ENCODE data around the gene DNASE1L2.

The DNASE1L2 gene, protein sequence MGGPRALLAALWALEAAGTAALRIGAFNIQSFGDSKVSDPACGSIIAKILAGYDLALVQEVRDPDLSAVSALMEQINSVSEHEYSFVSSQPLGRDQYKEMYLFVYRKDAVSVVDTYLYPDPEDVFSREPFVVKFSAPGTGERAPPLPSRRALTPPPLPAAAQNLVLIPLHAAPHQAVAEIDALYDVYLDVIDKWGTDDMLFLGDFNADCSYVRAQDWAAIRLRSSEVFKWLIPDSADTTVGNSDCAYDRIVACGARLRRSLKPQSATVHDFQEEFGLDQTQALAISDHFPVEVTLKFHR

DNA sequence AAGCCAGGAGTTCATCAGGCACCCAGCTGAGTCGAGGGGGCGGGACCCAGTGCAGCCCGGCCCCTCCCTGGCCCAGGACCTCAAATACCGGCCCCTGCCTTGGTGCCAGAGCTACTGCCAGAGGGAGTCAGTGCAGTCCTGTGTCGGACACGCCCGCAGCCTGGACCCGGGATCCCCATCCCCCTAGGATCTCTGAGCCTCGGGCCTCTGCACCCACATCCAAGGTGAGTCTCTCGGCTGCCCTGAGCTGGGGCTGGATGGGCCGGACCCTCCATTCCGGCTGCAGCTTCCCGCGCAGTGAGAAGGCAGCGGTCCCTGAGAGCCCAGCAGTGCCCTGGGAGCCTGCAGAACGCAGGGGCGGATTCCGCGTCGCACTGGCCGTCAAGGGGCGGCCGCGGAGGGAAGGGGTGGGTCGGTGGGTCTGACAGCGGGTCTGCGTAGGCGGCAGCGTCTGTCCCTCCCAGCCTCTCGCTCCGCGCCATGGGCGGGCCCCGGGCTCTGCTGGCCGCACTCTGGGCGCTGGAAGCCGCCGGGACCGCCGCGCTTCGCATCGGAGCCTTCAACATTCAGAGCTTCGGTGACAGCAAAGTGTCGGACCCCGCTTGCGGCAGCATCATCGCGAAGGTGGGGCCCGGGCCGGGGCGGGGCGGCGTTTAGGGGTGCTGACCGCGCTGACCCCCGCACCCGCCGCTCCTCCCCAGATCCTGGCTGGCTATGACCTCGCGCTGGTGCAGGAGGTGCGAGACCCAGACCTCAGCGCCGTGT lies at the start of gene DNASE1L2:
Gene DNASE1L2 (plus strand): TSS at position 108 of the 765 bp plus-strand sequence. CDS start 373 bp downstream, at position 481.
- DNase-seq (ENCODE audit: low read depth) = no peak

DNA sequence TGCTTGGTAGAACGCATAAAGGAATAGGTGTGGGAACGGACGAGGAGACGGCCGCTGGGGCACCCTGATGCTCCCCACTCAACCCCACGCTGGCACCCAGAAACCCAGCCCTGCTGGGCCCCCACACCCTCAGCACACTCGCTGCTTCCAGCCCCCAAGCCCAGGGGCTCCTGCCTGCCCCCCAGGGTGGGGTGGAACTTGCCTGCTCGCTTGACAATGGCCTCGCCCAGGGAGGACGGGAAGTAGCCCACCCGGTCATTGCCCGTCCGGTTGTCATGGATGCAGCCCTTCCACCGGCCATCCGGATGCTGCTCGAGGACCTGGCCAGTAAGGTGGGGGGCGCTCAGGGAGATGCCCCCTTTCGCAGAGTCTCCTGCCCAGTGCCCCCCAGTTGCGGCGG lies 49.7 kb upstream of the DNASE1L2 start:
- DNase-seq (ENCODE audit: low read depth) = no peak

- no peak for DNase-seq (ENCODE audit: low read depth)
Measured at GRCh38 chr16:2187212-2187611, 49.0 kb upstream of the DNASE1L2 start.

DNA sequence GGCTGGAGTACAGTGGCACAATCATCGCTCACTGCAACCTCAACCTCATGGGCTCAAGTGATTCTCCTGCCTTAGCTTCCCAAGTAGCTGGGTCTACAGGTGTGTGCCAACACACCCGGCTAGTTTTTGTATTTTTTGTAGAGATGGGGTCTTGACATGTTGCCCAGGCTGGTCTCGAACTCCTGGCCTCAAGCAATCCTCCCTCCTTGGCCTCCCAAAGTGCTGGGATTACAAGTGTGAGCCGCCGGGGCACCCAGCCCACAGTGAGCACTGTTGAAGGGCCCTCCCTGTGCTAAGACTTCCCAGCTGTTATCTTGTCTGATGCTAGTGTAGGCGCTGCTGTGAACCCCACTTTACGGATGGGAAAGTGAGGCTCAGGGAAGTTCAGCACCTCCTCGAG lies 47.8 kb upstream of the DNASE1L2 start:
- no peak for DNase-seq (ENCODE audit: low read depth)

DNA sequence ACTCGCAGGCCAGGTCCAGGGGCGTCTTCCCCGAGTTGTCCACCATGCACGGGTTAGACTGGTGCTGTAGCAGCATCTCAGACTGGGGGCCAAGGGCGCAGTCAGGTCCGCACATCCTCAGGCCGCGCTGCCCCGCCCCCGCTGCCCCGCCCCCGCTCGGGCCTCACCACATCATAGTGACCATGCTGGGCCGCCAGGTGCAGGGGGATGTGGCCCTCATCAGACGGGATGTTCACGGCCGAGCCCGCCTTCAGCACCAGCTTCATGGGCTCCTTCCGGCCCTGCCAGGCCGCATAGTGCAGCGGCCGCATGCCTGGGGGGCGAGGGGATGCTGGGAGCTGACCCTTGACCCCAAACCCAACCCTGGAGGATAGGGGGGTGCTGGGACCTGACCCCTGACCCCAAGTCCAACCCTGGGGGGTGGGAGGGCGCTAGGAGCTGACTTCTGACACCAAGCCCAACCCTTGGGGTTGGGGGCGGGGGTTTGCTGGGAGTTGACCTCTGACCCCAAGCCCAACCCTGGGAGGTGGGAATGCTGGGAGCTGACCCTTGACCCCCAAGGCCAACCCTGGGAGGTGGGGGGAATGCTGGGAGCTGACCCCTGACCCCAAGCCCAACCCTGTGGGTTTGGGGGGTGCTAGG lies 46.9 kb upstream of the DNASE1L2 start:
- DNase-seq (ENCODE audit: low read depth) = no peak

DNA sequence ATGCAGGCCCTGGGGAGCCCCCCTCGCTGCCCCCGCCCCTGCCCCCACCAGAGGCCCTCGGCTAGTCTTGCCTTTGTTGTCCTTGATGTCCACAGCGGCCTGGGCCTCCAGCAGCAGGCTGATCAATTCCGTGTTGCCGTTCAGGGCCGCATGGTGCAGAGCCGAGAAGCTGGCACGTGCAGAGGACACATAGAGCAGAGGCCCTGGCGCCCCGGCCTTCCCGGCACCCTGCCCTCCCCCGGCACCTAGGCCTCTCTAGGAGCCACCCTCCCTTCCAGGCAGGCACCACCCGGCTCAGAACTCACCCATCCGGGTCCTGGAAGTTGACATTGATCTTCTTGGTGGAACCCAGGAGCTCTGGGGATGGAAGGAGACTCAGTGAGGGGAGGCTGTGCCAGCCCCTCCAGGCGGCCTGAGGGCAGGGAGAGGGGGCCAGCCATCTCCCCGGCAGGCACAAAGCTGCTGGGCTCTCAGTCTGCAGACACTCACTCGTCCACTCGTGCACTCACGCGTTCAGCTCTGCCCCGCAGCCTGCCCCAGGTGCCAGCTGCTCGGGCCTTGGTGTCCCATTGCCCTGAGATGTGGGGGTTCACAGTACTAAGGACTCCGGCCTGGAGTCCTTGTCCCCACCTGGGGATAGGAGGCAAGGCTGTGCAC lies 46.1 kb upstream of the DNASE1L2 start:
- no peak for DNase-seq (ENCODE audit: low read depth)

DNA sequence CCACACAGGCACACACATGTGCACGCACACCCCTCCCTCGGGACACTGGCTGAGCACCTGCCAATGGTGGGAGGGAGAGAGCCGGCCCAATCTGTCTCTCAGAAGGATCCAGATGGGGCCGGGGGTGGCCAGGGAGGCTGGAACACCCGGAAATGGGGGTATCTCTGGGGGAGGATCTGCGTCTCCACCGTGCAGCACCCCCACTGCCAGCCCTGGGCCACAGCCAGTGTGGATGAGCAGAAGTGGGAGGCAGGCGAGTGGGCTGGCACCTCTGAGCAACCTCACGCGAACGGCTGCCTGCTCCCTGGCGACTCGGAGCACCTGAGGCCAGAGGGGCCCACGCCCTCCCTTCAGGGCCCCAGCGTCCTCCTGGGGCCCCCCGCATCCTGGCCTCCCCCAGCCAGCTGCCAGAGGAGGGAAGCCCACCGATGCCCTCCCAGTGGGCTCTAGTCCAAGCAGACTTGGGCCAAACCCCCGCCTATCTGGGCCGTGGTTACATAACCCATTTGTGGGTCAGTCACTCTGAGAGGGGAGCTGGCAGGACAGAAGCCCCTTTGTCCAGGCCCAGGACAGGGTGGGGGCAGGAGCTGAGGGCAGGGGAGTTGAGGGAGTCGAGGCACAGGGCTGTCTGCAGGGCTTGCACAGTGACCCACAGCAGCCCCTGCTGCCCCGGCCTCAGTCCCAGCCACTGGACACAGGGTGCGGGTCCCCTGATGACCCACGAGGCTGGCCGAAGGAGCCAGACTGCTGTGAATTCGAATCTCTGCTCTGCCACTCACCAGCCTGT lies 45.4 kb upstream of the DNASE1L2 start:
- no peak for DNase-seq (ENCODE audit: low read depth)

DNA sequence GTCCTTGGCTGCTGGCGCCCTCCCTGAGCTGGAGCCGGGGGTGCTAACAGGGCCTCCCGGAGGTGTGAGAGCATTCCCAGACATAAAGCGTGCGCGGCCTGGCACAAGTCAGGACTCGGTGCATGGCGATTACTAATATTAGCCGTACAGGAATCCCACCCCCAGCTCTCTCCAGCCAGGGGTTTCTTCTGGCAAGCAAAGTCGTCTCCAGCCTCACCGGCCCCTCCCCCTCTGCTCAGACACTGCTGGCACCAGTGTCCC lies 44.9 kb upstream of the DNASE1L2 start:
- no peak for DNase-seq (ENCODE audit: low read depth)

- no peak for DNase-seq (ENCODE audit: low read depth)
Measured at GRCh38 chr16:2194166-2194834, 41.9 kb upstream of the DNASE1L2 start.

DNA sequence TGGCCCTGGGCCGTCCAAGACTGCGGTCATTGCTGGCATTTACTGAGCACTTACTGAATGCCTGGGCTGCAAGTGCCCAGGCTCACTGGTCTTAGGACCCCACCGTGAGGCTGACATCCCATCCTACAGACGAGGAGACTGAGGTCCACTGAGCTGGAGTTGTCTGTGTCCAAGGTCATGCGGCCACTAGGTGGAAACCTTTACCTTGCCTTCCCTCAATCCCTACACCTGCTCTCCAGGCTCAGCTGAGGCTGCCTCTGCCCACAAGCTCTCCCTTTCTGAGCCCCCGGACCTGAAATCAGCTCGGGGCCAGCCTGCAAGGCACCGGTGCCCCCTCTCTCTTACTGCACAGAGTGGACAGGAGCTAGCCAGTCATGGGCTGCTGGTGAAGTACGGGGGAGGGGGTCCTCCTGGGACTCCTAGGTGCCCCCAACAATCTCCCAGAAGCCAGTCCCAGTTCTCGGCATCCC lies 41.4 kb upstream of the DNASE1L2 start:
- DNase-seq (ENCODE audit: low read depth) = no peak

DNA sequence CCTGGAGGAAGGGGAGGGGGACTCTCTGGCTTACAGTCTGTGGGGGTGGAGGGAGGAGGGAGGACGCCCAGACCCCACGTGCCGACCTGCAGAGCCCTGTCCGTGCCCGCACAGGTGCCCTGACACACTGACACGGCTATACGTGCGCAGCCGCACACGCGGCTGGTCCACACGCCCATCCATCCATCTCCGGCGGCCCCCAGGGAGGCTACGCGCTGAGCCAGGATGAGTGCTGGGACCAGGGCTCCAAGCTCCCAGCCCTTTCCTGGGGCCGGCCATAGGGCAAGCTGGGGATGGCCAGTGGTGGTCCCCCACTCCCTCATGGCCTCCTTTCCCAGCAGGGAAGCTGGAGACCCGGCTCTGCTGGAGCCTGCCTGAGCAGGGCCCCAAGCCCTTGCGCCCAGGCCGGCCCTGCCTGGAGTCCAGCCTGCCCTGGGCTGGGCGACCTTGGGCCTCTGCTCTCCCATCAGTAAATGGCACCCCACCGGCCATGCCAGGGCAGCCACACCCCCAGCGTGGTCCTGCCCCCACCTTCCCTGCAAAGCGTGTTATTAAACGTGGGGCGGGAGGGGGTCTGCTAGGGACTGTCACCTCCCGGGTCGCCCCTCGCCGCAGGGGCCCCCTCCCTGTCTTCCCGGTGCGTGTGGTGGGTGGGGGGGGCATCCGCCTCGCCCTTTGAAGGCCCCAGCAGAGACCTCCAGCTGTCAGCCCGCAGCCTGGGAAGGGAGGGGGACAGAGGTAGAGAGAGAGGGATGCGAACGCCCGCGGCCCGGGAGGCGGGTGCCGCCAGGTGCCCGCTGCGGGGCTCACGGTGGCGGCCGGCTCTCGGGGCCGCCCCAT lies 40.7 kb upstream of the DNASE1L2 start:
- DNase-seq (ENCODE audit: low read depth) = no peak

DNA sequence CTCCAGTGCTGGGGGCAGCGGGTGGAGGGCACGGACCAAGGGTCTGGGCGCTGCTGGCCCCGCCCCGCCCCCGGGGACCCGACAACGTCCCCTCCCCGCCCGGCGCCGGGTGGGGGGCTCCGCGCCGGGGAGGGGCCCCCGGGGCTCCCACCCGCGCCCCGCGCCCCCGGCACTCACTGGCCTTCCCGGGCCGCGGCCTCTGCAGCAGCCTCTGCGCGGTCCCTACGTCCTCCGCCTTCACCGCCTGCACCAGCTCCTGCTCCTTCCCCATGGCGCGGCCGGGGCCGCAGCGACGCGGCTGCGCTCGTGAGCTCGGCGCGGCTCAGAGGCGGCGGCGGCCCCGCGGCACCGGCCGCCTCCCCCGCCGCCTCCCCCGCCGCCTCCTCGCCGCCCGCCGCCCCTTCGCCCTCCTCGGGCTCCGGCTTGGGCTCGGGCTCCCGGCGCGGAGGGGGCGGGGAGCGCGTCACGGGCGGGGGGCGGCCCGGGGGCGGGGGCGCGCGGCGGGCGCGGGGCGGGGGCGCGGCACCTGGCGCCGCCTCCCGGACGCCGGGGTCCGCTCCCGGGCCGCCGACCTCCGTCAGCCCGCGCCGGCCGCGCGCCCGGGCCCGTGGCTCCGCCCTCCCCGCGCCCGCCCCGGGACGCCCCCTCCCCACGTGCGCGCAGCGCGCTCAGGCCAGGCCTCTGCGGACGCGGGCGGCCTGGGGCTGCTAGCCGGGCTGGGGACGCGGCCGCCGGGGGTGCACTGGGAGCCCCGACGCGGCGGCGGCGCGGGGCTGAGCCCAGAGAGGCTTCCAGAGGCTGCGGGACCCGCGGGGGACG lies 39.9 kb upstream of the DNASE1L2 start, which contains the start of gene CASKIN1:
Gene CASKIN1 (minus strand): TSS at position 444 of the 819 bp plus-strand sequence. CDS start 173 bp downstream, at position 271.
- no peak for DNase-seq (ENCODE audit: low read depth)

- DNase-seq (ENCODE audit: low read depth) = no peak
Measured at GRCh38 chr16:2196981-2197511, 39.2 kb upstream of the DNASE1L2 start.

GRCh38 chr16:2197765-2198164 lies 38.5 kb upstream of the DNASE1L2 start:
- DNase-seq (ENCODE audit: low read depth) = no peak

GRCh38 chr16:2198283-2198682 lies 38.0 kb upstream of the DNASE1L2 start:
- no peak for DNase-seq (ENCODE audit: low read depth)

GRCh38 chr16:2199095-2199494 lies 37.1 kb upstream of the DNASE1L2 start:
- DNase-seq (ENCODE audit: low read depth) = no peak

DNA sequence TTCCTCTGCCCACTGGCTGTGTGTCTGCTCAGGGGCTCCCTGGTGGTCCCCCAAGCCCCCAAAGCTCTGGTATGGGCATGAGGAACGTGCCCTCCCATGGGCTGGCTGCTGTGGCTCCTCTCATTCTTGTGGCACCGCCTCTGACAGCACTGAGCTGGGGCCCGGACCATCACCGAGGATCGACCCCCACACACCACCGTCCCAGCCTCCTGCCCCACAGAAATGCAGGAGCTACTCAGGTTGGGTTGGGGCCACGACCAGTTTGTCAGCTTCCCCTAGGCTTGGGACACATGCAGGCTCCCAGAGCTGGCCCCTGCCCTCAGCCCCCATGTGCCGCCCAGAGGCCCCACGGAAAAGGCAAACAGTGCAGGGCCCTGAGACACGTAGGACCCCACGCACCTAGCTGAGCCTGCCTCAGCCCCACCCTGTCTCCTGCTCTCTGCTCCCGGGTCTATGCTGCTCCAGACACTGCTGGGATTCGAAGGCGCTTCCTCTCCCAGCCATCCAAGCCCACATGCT lies 36.6 kb upstream of the DNASE1L2 start:
- DNase-seq (ENCODE audit: low read depth) = no peak

DNA sequence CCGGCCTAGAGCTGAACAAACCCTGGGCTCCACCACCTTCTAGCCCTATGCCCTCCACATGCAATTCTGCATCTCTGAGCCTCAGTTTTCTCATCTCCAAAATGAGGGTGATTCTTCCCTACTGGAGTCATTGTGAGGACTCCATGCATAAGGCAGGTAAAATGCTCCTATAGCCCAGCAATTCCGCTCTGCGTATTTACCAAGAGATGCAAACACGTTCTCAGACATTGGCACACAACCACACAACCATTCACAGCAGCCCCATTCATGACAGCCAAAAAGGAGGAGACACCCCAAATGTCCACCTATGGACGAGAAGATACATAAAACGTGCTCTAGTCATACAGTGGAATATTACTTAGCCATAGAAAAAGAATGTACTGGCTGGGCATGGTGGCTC lies 35.9 kb upstream of the DNASE1L2 start:
- DNase-seq (ENCODE audit: low read depth) = no peak

Measured in HS-27A (cell line).